Memory B cell (primary cell): ENCODE data around the gene MRPL24.

Experiments
- ATAC-seq: fragments of 150-1000 bp; cut with Tn5 transposase; 2 replicates; pipeline ENCODE4 v1.10.0; 2021; ENCODE audit warnings: low read depth, mild to moderate bottlenecking, moderate library complexity
- DNase-seq, 2 donors: peaks; one replicate each; pipeline ENCODE4 v3.0.0; 2022; ENCODE audit warnings: low spot score in 2 of 2
- H3K27ac Mint-ChIP-seq: one replicate; pipeline ENCODE4 v1.8.0; 2022; ENCODE audit warnings: mild to moderate bottlenecking, moderate library complexity, mixed read lengths
- H3K27me3 Mint-ChIP-seq: one replicate; pipeline ENCODE4 v1.8.0; 2022; ENCODE audit warnings: mixed read lengths
- H3K36me3 Mint-ChIP-seq: one replicate; pipeline ENCODE4 v1.8.0; 2022; ENCODE audit warnings: mild to moderate bottlenecking, mixed read lengths
- H3K4me1 Mint-ChIP-seq: one replicate; pipeline ENCODE4 v1.8.0; 2022; ENCODE audit warnings: mixed read lengths
- H3K4me3 Mint-ChIP-seq: one replicate; pipeline ENCODE4 v1.8.0; 2022; ENCODE audit warnings: mild to moderate bottlenecking, moderate library complexity, mixed read lengths
- H3K9me3 Mint-ChIP-seq: one replicate; pipeline ENCODE4 v1.8.0; 2022; ENCODE audit warnings: mixed read lengths

MRPL24 gene

DNA sequence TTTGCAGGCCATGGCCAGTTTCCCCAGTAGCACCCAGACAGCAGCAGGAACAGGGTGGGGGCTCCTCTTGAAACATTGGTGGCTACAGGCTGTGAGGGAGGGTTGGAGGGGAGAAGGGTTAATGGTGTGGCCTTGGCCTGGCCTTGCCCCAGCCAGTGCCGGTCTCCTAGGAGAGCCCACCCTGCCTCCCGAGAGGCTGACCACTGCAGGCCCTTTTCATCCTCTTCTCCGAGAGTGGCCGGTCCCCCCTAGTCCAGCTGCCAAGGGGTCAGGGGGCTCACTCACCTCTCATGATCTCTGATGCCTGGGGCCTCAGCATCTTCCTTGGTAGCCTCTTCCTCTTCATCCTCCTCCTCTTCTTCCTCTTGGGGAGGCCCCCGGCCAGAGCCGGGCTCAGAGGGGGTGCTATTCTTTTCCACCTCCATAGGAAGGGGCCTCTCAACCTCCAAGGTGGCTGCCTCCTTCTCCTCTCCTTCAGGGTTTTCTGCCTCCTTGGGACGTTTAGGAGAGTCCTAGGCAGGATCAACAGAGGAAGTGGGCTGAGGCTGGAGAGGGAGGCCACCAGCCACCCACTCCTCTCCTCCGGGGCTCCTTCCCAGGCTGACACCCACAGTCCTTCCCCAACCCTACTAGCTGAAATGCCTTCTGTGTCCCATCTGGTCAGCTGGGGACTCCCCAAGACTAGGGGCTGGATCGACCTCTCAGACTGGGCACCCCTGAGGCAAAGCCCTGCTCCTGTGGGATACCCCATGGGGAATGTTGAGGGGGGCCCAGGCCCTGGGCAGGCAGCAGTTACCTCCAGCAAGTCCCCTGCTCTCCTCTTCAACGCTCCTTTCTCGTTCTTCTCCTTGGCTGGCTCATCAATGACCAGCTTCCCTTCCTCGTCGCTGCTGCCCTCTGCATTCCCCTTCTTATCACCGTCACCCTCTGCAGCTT is 2.7 kb upstream of the MRPL24 start:
- peak overlapping the region; percentile 32 for H3K27ac Mint-ChIP-seq
- DNase-seq = no peak
- peaks cover 23% of the 10 kb centered on the region for H3K36me3 Mint-ChIP-seq
- no peak overlapping the region for H3K4me3 Mint-ChIP-seq
- peaks cover 38% of the 10 kb centered on the region for H3K4me1 Mint-ChIP-seq
- no peaks in the 10 kb centered on the region for H3K9me3 Mint-ChIP-seq
- no peak for ATAC-seq
- H3K27me3 Mint-ChIP-seq = no peaks in the 10 kb centered on the region

DNA sequence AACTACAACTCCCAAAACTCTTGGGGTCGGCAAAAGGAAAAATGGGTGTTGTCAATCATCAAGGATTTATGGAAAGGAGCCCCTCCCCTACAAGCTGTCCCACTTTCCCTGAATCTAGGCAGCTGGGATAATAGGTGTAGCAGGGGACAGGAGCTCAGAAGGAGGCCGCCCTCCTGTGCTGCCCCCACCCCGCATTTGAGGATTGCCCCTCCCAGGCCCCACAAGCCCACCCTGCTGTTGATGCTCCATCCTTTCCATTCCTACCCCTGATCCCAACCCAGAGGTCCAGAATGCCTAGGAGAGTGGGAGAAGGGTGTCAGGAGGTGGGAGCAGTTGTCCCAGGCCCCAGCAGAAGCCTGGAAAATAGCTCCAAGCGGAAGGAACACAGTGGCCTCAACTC is 1.9 kb upstream of the MRPL24 start:
- DNase-seq (no peak), ATAC-seq (no peak)
- H3K9me3 Mint-ChIP-seq = no peaks in the 10 kb centered on the region
- H3K36me3 Mint-ChIP-seq = peaks cover 25% of the 10 kb centered on the region
- H3K4me3 Mint-ChIP-seq = no peak overlapping the region
- no peaks in the 10 kb centered on the region for H3K27me3 Mint-ChIP-seq
- peaks cover 30% of the 10 kb centered on the region for H3K4me1 Mint-ChIP-seq
- peak overlapping the region; percentile 0 for H3K27ac Mint-ChIP-seq

DNA sequence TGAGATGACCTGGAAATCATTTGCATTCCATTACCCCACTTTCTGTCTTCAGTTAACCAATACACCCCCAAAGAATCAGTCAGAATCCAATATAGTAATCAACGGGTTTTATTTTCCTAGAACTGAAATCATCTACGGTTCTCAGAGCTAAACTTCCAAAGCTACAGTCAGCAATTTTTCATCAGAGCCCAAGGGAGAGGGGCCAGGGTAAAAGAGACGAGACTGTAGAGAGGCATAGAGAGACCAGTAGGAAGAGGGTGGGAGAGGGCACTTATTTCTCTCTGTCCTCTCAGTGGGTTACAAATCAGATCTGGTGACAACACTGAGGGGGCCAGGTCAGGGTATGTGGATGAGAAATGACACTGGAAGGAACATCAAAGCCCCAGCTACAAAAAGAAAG is 1.1 kb upstream of the MRPL24 start:
- Mint-ChIP-seq H3K9me3 (no peaks in the 10 kb centered on the region), H3K36me3 (peaks cover 30% of the 10 kb centered on the region), H3K27ac (peak overlapping the region; percentile 97), H3K4me1 (peaks cover 26% of the 10 kb centered on the region), H3K27me3 (no peaks in the 10 kb centered on the region), H3K4me3 (peak overlapping the region; percentile 21)
- DNase-seq (no peak), ATAC-seq (no peak)

DNA sequence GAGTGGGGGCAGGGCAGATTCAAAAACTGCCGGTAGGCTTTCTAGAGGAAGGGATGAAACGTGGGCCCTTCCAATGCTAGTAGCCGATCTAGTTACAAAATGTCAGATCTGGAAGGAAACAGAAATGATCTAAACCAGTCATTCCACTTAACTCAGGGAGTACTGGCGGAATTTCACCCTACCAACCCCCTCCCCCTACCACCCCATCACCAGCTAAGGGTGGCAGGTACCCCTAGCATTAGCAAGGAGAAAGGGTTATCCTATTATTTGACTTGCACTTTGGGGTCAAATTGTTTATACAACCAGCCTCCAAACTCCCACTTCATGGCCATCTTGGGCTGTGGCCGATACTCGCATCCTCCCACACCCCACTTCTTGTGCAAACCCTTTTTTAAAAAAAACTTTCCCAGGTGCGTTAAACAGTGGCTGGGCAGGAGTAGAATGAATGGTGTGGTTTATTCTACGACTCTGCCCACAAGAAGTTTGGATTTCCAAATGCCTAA is 644 bp upstream of the MRPL24 start:
- no peaks in the 10 kb centered on the region for H3K27me3 Mint-ChIP-seq
- ATAC-seq = no peak

DNA sequence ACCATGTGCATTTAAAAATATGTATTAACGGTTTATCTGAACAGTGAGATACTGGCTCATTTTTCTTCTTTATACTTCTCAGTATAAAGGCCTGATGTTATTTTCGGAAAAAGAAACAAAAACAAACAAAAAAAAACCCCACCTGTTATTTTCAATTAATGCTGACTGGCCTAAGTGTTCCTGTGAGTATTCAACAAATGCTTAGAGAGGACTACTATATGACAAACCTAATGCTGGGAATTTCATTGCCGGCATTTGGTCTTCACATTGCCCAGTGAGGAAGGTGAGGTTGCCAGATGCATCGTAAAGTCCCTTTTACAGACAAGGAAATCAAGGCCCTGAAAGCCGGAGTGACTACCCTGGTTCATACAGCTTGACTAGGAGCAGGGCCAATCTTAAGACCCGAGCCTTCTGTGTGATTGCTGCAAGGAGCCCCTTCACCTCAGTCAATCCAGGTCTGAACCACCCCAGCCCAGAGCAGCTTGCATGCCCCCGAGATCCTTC is 599 bp downstream of the MRPL24 start:
- Mint-ChIP-seq H3K4me3 (peak overlapping the region; percentile 95), H3K4me1 (peaks cover 14% of the 10 kb centered on the region), H3K36me3 (peaks cover 26% of the 10 kb centered on the region), H3K27me3 (no peaks in the 10 kb centered on the region), H3K9me3 (no peaks in the 10 kb centered on the region), H3K27ac (peak overlapping the region; percentile 97)
- no peak for ATAC-seq
- no peak for DNase-seq

More for the DNA sequence above, 644 bp upstream of the MRPL24 start:
- Mint-ChIP-seq H3K36me3 (peaks cover 30% of the 10 kb centered on the region), H3K4me3 (peak overlapping the region; percentile 95), H3K27ac (peak overlapping the region; percentile 97), H3K9me3 (no peaks in the 10 kb centered on the region), H3K4me1 (peaks cover 24% of the 10 kb centered on the region)
- no peak for DNase-seq

DNA sequence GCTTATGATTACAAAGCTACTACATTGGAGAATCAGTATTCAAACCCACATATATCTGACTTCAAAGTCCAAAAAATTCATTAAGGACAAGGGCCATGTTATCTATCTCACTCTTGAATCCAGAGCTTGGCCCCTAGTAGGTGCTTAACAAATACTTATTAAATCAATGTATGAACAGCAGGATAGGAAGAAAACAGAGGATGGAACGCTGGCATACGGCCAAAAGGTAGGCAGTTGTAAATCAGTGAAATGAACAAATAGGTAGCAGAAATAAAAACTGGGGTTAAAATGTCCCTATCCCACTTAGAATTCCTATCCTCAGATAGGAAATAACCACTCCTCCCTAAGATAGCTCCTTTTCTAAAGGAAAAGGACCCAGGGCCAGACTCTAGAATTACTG is 2.0 kb downstream of the MRPL24 start:
- ATAC-seq (no peak), DNase-seq (no peak)
- H3K27me3 Mint-ChIP-seq = no peaks in the 10 kb centered on the region
- no peaks in the 10 kb centered on the region for H3K9me3 Mint-ChIP-seq
- peaks cover 14% of the 10 kb centered on the region for H3K4me1 Mint-ChIP-seq
- no peak overlapping the region for H3K4me3 Mint-ChIP-seq
- peak overlapping the region; percentile 31 for H3K27ac Mint-ChIP-seq
- H3K36me3 Mint-ChIP-seq = peaks cover 18% of the 10 kb centered on the region

DNA sequence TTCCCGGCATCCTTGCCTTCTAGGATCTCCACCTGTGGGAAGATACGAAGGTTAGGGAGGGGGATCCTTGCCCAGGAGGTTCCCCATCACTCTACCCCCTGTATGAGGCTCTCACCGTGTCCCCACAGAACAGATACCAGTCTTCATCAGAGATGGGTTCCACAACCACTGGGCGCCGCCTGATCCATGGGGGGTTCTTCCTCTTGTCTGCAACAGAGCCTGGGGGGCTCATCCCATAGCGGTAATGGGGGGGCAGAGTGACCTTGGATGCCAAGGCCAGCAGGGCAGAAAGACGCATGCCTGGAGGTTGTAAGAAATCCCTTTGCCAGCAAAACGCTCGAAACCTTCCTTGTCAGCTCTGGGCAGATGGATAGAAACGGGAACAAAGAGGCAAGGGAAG is 2.5 kb downstream of the MRPL24 start:
- peak overlapping the region; percentile 31 for H3K27ac Mint-ChIP-seq
- no peak overlapping the region for H3K4me3 Mint-ChIP-seq
- ATAC-seq (no peak), DNase-seq (no peak)
- H3K9me3 Mint-ChIP-seq = no peaks in the 10 kb centered on the region
- H3K36me3 Mint-ChIP-seq = peaks cover 13% of the 10 kb centered on the region
- H3K4me1 Mint-ChIP-seq = peaks cover 14% of the 10 kb centered on the region
- H3K27me3 Mint-ChIP-seq = no peaks in the 10 kb centered on the region

DNA sequence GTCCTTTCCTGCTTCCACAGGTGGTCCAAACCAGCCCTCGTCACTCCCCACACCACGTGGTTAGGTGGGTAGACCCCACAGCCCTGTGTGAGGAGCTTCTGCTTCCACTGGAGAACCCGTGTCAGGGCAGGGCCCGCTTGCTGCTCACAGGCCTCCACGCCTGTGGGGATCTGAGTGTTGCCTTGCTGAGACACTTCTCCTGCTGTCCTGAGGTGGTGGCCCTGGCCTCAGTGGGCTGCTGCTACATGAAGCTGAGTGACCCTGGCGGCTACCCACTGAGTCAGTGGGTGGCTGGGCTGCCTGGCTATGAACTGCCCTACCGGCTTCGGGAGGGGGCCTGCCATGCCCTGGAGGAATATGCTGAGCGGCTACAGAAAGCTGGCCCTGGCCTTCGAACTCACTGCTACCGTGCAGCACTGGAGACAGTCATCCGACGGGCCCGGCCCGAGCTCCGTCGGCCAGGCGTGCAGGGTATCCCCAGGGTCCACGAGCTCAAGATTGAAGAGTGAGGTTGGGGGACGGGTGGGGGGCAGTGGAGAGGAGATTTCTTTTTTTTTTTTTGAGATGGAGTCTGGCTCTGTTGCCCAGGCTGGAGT is 6.8 kb downstream of the MRPL24 start:
- H3K9me3 Mint-ChIP-seq = no peaks in the 10 kb centered on the region
- no peak overlapping the region for H3K27ac Mint-ChIP-seq
- peaks cover 16% of the 10 kb centered on the region for H3K36me3 Mint-ChIP-seq
- H3K4me3 Mint-ChIP-seq = no peak overlapping the region
- ATAC-seq (no peak), DNase-seq (no peak)
- no peaks in the 10 kb centered on the region for H3K27me3 Mint-ChIP-seq
- peaks cover 14% of the 10 kb centered on the region for H3K4me1 Mint-ChIP-seq

DNA sequence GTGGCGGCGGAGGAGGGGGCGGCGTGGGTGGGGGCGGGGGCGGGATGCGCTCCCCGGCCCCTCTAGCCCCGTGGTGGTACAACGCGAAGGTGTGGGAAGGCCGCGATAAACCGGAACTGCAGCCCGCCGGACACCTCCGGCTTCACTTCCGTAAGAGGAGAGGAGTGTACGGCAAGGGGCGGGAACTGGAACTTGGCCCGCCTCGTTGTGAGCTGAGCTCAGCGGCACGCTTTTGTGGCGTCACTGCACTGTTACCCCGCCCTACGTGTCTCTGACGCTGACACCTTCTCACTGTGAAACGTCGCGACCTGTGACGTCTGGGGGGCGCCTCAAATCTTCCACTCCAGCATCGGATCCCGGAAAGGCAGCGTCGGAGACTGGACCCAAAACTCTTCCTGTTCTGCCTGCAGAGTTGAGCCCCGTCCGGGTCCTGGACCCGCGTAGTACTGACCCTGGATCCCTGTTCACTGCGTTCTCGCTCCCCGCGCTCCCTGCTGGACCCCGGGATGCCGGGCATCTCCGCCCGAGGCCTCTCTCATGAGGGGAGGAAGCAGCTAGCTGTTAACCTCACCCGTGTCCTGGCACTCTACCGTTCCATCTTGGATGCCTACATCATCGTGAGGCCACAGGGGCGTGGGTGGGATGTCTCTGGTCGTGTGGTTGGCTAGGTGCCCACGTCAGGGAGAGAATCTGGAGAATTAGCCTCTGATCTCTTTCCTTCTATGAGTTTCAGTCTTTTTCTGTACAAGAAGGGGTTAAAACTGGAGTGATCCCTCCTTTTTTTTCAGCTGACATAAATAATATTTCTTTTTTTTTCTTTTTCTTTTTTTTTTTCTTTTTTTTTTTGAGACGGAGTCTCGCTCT is 12.1 kb downstream of the MRPL24 start, which contains the start of gene ISG20L2:
ISG20L2 (minus strand) TSS at position 168 of the 864 bp plus-strand sequence. CDS start 1,114 bp downstream, outside the sequence.
- peak within 1 kb of the TSS; percentile 99 for H3K27ac Mint-ChIP-seq
- peaks cover 30% of the 10 kb centered on the region for H3K4me1 Mint-ChIP-seq
- DNase-seq = peak; percentile 85 to 92
- H3K9me3 Mint-ChIP-seq = no peaks in the 10 kb centered on the region
- ATAC-seq = peak; percentile 92
- no peaks in the 10 kb centered on the region for H3K27me3 Mint-ChIP-seq
- no peak within 1 kb of the TSS for H3K4me3 Mint-ChIP-seq
- peaks cover 15% of the 10 kb centered on the region for H3K36me3 Mint-ChIP-seq

DNA sequence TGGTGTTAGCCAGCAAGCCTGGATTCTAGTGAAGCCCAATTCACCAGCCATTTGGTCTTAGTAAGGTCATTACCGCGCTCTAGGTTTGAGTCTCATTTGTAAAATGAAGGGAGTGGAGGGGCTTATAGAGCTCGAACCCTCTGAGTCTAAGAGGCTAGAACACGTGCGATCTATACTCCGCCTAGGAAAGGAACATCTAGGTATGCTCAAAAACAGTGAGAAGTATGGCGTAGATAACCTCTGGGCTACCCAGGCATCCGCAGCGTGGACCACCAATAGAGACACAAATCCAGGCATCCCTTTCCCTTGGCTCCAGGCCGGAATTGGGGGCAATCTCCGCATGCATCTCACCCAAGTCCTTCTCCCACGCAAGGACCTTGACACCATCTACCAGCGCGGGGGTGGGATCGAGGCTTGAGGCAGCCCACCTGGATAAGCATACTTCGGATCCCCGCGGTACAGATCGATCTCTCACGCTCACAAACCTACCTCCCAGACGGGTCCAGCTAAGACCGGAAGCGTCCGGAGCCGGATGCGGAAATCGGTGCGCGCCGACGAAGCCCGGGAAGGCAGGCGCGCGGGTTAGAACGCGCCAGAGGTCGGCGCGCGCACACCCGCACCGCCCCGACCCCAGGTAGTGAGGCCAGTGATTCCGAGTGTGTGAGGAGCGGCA is 12.8 kb downstream of the MRPL24 start, which contains the start of gene METTL25B:
METTL25B (plus strand) TSS at position 544 of the 673 bp plus-strand sequence. CDS start 636 bp downstream, outside the sequence.
- DNase-seq = no peak
- H3K27me3 Mint-ChIP-seq = no peaks in the 10 kb centered on the region
- H3K4me1 Mint-ChIP-seq = peaks cover 36% of the 10 kb centered on the region
- H3K4me3 Mint-ChIP-seq = no peak within 1 kb of the TSS
- H3K36me3 Mint-ChIP-seq = peaks cover 20% of the 10 kb centered on the region
- H3K9me3 Mint-ChIP-seq = no peaks in the 10 kb centered on the region
- peak; percentile 50 for ATAC-seq
- peak within 1 kb of the TSS; percentile 99 for H3K27ac Mint-ChIP-seq

DNA sequence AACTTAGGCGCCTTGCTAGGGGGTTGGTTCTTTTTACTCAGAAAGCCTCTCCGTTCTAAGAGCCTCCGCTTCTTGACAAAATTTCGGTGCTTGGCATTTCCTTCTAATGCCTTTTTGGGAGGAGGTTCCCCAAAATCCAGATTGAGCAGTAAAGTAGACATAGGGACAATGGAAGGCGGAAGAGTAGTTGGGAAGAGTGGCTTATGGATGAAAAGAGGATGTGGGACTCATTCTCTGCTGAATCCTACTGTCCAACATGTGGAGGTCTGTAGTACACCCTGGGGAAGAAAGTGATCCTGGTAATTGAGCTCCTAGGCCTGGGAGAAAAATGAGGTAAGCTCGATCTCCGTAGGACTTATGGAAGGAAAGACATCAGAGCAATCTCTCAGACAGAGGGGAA is 13.4 kb downstream of the MRPL24 start:
- DNase-seq (no peak), ATAC-seq (no peak)
- H3K9me3 Mint-ChIP-seq = no peaks in the 10 kb centered on the region
- H3K36me3 Mint-ChIP-seq = peaks cover 18% of the 10 kb centered on the region
- H3K27me3 Mint-ChIP-seq = no peaks in the 10 kb centered on the region
- peaks cover 36% of the 10 kb centered on the region for H3K4me1 Mint-ChIP-seq
- H3K4me3 Mint-ChIP-seq = no peak overlapping the region
- peak overlapping the region; percentile 99 for H3K27ac Mint-ChIP-seq

DNA sequence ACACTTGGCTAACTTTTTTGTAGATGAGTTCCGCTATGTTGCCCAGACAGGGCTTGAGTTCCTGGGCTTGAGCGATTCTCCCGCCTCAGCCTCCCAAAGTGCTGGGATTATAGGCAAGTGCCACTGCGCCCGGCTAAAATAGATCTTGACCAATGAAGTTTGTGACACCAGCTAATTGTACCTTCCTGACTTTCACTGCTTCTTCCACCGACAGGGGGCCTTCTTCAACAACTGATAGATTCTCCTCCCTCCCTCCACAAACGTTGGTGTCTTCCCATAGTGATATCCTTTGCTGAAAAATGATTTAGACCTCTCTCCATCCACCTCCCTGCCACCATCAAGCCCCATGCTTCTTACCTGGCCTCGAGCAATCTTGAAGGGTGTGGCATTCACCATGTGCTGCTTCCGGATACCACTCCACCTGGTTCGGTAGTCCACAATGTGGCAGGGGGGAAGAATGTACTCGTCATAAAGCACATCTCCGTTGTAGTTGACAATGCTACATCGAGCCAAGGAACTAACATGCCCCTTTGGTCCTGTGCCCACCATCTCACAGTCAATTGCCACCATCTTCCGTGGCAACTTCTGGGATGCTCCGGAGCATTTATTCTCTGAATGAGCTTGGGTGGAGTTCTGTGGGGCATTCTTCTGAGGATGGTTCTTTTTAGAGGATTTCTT is 14.2 kb downstream of the MRPL24 start:
- Mint-ChIP-seq H3K36me3 (peaks cover 18% of the 10 kb centered on the region), H3K4me3 (no peak overlapping the region), H3K27me3 (no peaks in the 10 kb centered on the region), H3K9me3 (no peaks in the 10 kb centered on the region), H3K4me1 (peaks cover 36% of the 10 kb centered on the region), H3K27ac (no peak overlapping the region)
- DNase-seq (peak in 1 of 2 donors; percentile 38), ATAC-seq (no peak)
